SK-N-DZ (cell line): Measurements from ENCODE around the gene EPS8.

Source experiments
- DNase-seq: peaks from one replicate; pipeline ENCODE4 v3.0.0-alpha.2; 2015; ENCODE audit warnings: low spot score

EPS8 gene

GRCh38 chr12:15603474-15604085 is 185.6 kb downstream of the EPS8 start:
- DNase-seq = no peak

GRCh38 chr12:15602051-15602672 is 187.0 kb downstream of the EPS8 start:
- DNase-seq = no peak

- DNase-seq = no peak
These were observed 187.9 kb downstream of the EPS8 start for GRCh38 chr12:15601210-15601800.

- no peak for DNase-seq
These were observed 188.8 kb downstream of the EPS8 start for GRCh38 chr12:15600223-15600935.

GRCh38 chr12:15599266-15600037 is 189.7 kb downstream of the EPS8 start:
- no peak for DNase-seq

GRCh38 chr12:15597125-15597830 is 191.9 kb downstream of the EPS8 start:
- no peak for DNase-seq

- DNase-seq = no peak
These were observed 193.0 kb downstream of the EPS8 start for GRCh38 chr12:15596174-15596573.

GRCh38 chr12:15592934-15593333 is 196.3 kb downstream of the EPS8 start:
- DNase-seq = no peak

- DNase-seq = no peak
These were observed 197.4 kb downstream of the EPS8 start for GRCh38 chr12:15591811-15592210.

- DNase-seq = peak; percentile 71
These were observed 198.9 kb downstream of the EPS8 start for GRCh38 chr12:15590180-15590826.

GRCh38 chr12:15589328-15590032 is 199.7 kb downstream of the EPS8 start:
- no peak for DNase-seq

GRCh38 chr12:15584366-15585041 is 204.7 kb downstream of the EPS8 start:
- DNase-seq = peak; percentile 36

GRCh38 chr12:15583804-15584203 is 205.4 kb downstream of the EPS8 start:
- no peak for DNase-seq

GRCh38 chr12:15581006-15581405 is 208.2 kb downstream of the EPS8 start:
- no peak for DNase-seq

- no peak for DNase-seq
These were observed 208.8 kb downstream of the EPS8 start for GRCh38 chr12:15580431-15580830.

- peak; percentile 50 for DNase-seq
These were observed 213.3 kb downstream of the EPS8 start for GRCh38 chr12:15575671-15576541.

GRCh38 chr12:15574353-15574752 is 214.8 kb downstream of the EPS8 start:
- no peak for DNase-seq
